Testis (tissue), 3 donors: ENCODE data around the gene PLXNB3. TPM values are rescaled to one million over a fixed set of nuclear protein-coding genes. Genes with fewer than 3 reads are reported as not detected.

Source experiments
- DNase-seq: peaks from one replicate; pipeline ENCODE4 v3.0.0-alpha.2; 2019
- H3K27ac ChIP-seq, 2 donors: fragments of 200-600 bp; sonication (generic); one replicate each; pipeline ENCODE4 v1.5.1; 2019
- H3K27me3 ChIP-seq: fragments of 200-600 bp; sonication (generic); one replicate; pipeline ENCODE4 v1.5.1; 2019
- H3K36me3 ChIP-seq: fragments of 200-600 bp; sonication (generic); one replicate; pipeline ENCODE4 v1.5.1; 2017; ENCODE audit warnings: low read depth; ENCODE audit errors: missing control alignments
- H3K4me1 ChIP-seq: fragments of 200-600 bp; sonication (generic); one replicate; pipeline ENCODE4 v1.5.1; 2019
- H3K4me3 ChIP-seq, 2 donors: fragments of 200-600 bp; sonication (generic); one replicate each; pipeline ENCODE4 v1.5.1; 2017 to 2019
- H3K9me3 ChIP-seq: fragments of 200-600 bp; sonication (generic); one replicate; pipeline ENCODE4 v1.5.1; 2017
- CTCF ChIP-seq, 3 experiments: fragments of 450-650 bp in 2 of 3; fragments of 200-600 bp in 1 of 3; sonication (generic) in 1 of 3; IDR thresholded peaks; one replicate each; pipeline ENCODE4 v1.5.1; 2016 to 2019; ENCODE audit warnings: antibody characterized with exemption in 3 of 3, mild to moderate bottlenecking in 2 of 3, moderate library complexity in 1 of 3
- POLR2A ChIP-seq: fragments of 450-650 bp; IDR thresholded peaks from one replicate; pipeline ENCODE4 v1.6.1; 2017; ENCODE audit warnings: antibody characterized with exemption, mild to moderate bottlenecking, moderate library complexity
- WGBS, 2 donors: methylation state at CpG; one replicate each; pipeline ENCODE4 v1.1.5; 2018; 5-methylcytosine and 5-hydroxymethylcytosine counted together
- intact Hi-C: fragments of 100-400 bp; cut with DNase I; formaldehyde crosslinking; loops from one replicate; pipeline ENCODE4 v1.15.1; 2023; ENCODE audit warnings: low total_unique reads
- polyA plus RNA-seq: library from polyadenylated mRNA; stranded (reverse); fragments of 350-450 nt; fragmentation: Illumina TruSeq; extraction: RNeasy Lipid Tissue Mini Kit (QIAGEN cat#74804); gene quantifications from one replicate; pipeline ENCODE4 v1.2.3, GENCODE V29; 2014; ENCODE audit warnings: low read depth, low replicate concordance; ENCODE audit not compliant: insufficient read depth
- total RNA-seq, 2 donors: library from RNA; depleted of rRNA; stranded (reverse); fragments of >200 nt; gene quantifications; one replicate each; pipeline ENCODE4 v1.2.3, GENCODE V29; 2016

Gene PLXNB3
- total and polyA plus RNA-seq, 3 donors from 2014 or later = 28.0 to 57.9 (median 49.3) TPM

- no peaks in the 10 kb centered on the region for H3K36me3 ChIP-seq
- H3K9me3 ChIP-seq = no peaks in the 10 kb centered on the region
- H3K27ac ChIP-seq = no peak overlapping the region
- TF ChIP-seq POLR2A = no peak
- no peak for TF ChIP-seq CTCF (IDR thresholded peaks at IDR 0.05)
- H3K27me3 ChIP-seq = no peaks in the 10 kb centered on the region
- intact Hi-C loops = no loop called here
- no peaks in the 10 kb centered on the region for H3K4me1 ChIP-seq
- H3K4me3 ChIP-seq = no peak overlapping the region
- 40 to 59% methylated on average over 8 to 14 of the region's 14 CpGs for WGBS, 2 donors
- no peak for DNase-seq
Observed at GRCh38 chrX:153802513-153803045, 38.5 kb downstream of the PLXNB3 start.

- DNase-seq = no peak
- no peak overlapping the region for H3K27ac ChIP-seq
- H3K4me3 ChIP-seq = no peak overlapping the region
- no peaks in the 10 kb centered on the region for H3K36me3 ChIP-seq
- H3K27me3 ChIP-seq = no peaks in the 10 kb centered on the region
- no peaks in the 10 kb centered on the region for H3K9me3 ChIP-seq
- intact Hi-C loops = no loop called here
- 64% methylated on average over 49 of the region's 87 CpGs; no CpG with 5 or more reads in 1 of the 2 donors for WGBS, 2 donors
- TF ChIP-seq POLR2A = no peak
- no peak for TF ChIP-seq CTCF (IDR thresholded peaks at IDR 0.05)
- H3K4me1 ChIP-seq = no peaks in the 10 kb centered on the region
Observed at GRCh38 chrX:153803211-153804099, 39.4 kb downstream of the PLXNB3 start.

GRCh38 chrX:153804100-153804595, 40.1 kb downstream of the PLXNB3 start:
- no peak for TF ChIP-seq POLR2A
- TF ChIP-seq CTCF (IDR thresholded peaks at IDR 0.05) = no peak
- H3K4me1 ChIP-seq = no peaks in the 10 kb centered on the region
- no peak for DNase-seq
- H3K4me3 ChIP-seq = no peak overlapping the region
- H3K27ac ChIP-seq = no peak overlapping the region
- intact Hi-C loops = no loop called here
- no peaks in the 10 kb centered on the region for H3K36me3 ChIP-seq
- WGBS, 2 donors = 77 to 100% methylated on average over 1 to 24 of the region's 34 CpGs
- no peaks in the 10 kb centered on the region for H3K9me3 ChIP-seq
- H3K27me3 ChIP-seq = no peaks in the 10 kb centered on the region

GRCh38 chrX:153804621-153805020, 40.6 kb downstream of the PLXNB3 start:
- no peak overlapping the region for H3K4me3 ChIP-seq
- H3K36me3 ChIP-seq = no peaks in the 10 kb centered on the region
- H3K9me3 ChIP-seq = no peaks in the 10 kb centered on the region
- WGBS, 2 donors = 97 to 100% methylated on average over 3 to 6 of the region's 25 CpGs
- intact Hi-C loops = no loop called here
- H3K4me1 ChIP-seq = no peaks in the 10 kb centered on the region
- H3K27me3 ChIP-seq = no peaks in the 10 kb centered on the region
- no peak for DNase-seq
- no peak overlapping the region for H3K27ac ChIP-seq
- TF ChIP-seq CTCF (IDR thresholded peaks at IDR 0.05) (no peak), POLR2A (no peak)
